Coronary artery (tissue), 2 donors: ENCODE results near the gene ASB10.

Experiments
- DNase-seq: peaks from one replicate; pipeline ENCODE4 v3.0.0-alpha.2; 2017; ENCODE audit warnings: low spot score
- H3K27ac ChIP-seq, 2 donors: fragments of 200-600 bp; sonication (generic); one replicate each; pipeline ENCODE4 v1.5.1; 2016 to 2019
- H3K4me3 ChIP-seq: fragments of 200-600 bp; sonication (generic); 2 replicates; pipeline ENCODE4 v1.5.1; 2016; ENCODE audit warnings: mild to moderate bottlenecking, moderate library complexity
- TF ChIP-seq, protein P1 (sequence below): fragments of 200-600 bp; sonication (generic); IDR thresholded peaks from one replicate; pipeline ENCODE4 v1.5.1; 2019; ENCODE audit warnings: antibody characterized with exemption

ASB10 gene

DNA sequence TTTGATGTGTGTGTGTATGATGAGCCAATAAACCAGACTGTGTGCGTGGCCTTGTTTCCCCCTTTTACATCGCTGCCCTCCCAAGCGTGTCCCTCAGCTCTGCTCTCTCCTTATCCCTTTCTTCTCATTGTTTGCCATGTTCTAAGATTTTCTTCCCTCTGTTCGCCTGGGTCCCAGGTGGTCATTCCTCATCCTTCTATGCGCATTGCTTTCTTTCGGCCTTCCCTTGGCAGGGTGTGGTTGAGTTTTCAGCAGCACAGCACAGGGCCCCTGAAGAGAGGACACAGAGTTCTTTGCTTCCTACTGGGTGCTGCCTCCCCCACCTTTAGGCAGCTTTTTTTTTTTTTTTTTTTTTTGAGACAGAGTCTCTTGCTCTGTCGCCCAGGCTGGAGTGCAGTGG lies 42.7 kb downstream of the ASB10 start:
- H3K4me3 ChIP-seq: no peak overlapping the region
- H3K27ac ChIP-seq: no peak overlapping the region
- TF ChIP-seq, protein P1, sequence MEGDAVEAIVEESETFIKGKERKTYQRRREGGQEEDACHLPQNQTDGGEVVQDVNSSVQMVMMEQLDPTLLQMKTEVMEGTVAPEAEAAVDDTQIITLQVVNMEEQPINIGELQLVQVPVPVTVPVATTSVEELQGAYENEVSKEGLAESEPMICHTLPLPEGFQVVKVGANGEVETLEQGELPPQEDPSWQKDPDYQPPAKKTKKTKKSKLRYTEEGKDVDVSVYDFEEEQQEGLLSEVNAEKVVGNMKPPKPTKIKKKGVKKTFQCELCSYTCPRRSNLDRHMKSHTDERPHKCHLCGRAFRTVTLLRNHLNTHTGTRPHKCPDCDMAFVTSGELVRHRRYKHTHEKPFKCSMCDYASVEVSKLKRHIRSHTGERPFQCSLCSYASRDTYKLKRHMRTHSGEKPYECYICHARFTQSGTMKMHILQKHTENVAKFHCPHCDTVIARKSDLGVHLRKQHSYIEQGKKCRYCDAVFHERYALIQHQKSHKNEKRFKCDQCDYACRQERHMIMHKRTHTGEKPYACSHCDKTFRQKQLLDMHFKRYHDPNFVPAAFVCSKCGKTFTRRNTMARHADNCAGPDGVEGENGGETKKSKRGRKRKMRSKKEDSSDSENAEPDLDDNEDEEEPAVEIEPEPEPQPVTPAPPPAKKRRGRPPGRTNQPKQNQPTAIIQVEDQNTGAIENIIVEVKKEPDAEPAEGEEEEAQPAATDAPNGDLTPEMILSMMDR: no peak
- no peak for DNase-seq

DNA sequence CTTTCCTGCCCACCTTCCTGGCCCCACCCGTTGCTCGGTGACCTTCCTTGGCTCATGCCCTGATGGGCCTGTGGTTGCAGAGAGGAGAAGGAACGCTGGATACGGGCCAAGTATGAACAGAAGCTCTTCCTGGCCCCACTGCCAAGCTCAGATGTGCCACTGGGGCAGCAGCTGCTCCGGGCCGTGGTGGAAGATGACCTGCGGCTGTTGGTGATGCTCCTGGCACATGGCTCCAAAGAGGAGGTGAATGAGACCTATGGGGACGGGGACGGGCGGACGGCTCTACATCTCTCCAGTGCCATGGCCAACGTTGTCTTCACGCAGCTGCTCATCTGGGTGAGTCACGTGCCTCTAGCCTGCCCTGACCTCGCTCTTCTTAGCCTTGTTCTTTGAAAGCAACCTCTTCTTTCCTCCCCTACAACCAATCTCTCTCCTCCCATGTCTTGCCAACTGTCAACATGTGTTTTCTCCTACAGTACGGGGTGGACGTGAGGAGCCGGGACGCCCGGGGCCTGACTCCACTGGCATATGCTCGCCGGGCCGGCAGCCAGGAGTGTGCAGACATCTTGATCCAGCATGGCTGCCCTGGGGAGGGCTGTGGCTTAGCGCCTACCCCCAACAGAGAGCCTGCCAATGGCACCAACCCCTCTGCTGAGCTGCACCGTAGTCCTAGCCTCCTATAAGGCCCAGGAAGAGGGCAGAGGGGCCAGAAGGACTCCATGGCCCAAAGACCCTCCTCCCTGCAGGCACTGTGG lies 43.6 kb downstream of the ASB10 start:
- TF ChIP-seq, protein P1: no peak
- Histone ChIP-seq H3K4me3 (no peak overlapping the region), H3K27ac (no peak overlapping the region)
- DNase-seq: peak; percentile 65

DNA sequence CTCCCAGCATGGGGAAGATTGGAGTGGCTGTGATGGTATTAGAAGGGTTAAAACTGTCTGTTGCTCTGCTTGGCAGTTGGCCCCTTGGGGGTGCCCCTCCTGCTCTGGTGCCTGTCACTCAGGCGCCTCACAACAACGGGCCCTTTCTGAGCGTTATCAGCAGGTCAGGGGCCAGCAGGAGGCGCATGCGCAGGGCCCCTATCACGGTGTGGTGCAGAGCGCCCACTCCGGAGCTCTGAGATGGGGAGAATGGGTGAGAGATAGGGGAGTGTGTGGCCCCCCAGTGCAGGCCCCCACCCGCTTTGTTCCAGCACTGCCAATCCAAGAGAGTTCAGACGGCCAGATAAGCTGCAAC lies 44.4 kb downstream of the ASB10 start:
- Histone ChIP-seq H3K4me3 (no peak overlapping the region), H3K27ac (no peak overlapping the region)
- peak; percentile 57 for DNase-seq
- TF ChIP-seq, protein P1: no peak

DNA sequence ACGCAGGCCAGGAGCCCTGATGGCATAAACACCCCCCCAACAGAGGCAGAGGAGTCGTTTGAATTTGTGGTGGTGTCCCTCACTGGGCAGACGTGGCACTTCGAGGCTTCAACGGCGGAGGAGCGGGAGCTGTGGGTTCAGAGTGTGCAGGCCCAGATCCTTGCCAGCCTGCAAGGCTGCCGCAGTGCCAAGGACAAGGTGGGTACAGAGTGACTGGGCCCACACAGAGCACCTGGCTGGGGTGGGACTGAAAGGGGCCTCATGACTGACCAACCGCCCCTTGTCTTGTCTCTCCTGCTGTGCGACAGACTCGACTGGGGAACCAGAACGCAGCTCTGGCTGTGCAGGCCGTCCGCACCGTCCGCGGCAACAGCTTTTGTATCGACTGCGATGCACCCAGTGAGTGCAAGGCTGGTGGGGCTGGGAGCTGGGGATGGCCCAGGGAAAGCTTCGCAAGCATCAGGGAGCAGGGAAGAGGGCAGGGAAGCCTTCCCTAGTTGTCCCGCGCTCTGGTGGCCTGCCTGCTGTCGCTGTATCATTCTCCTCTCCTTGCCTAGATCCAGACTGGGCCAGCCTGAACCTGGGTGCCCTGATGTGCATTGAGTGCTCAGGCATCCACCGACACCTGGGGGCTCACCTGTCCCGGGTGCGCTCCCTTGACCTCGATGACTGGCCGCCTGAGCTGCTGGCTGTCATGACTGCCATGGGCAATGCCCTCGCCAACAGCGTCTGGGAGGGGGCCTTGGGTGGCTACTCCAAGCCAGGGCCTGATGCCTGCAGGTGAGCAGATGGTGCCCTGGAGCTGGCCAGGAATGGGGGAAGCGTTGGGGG lies 45.0 kb downstream of the ASB10 start:
- peak; percentile 62 for DNase-seq
- TF ChIP-seq, protein P1: no peak
- Histone ChIP-seq H3K4me3 (no peak overlapping the region), H3K27ac (no peak overlapping the region)

DNA sequence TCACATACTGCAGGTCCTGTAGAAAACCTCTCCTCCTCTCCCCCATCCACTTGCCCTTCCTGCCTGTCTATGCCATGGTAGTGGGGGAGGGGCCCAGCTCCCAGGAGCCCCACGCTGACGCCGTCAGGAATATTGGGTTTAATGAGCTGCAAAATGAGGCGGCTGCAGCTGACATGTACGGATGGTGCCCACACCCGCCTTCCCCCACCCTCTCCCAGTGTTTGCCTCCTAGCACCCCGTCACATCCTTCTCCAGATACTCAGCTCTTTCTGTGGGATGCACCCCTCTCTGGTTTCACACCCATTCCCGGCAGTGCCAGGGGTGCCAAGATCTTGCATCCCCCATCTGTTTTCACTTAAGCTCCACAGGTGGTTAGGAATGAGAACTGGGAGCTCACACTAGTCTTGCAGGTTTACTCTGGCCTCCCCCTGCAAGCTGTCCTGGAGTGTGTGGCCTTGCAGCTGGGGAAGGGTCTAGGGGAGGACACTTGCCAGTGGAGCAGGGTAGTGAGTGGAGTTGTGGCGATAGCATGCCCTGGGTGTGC lies 45.7 kb downstream of the ASB10 start:
- TF ChIP-seq, protein P1: no peak
- Histone ChIP-seq H3K27ac (no peak overlapping the region), H3K4me3 (no peak overlapping the region)
- peak; percentile 41 for DNase-seq

DNA sequence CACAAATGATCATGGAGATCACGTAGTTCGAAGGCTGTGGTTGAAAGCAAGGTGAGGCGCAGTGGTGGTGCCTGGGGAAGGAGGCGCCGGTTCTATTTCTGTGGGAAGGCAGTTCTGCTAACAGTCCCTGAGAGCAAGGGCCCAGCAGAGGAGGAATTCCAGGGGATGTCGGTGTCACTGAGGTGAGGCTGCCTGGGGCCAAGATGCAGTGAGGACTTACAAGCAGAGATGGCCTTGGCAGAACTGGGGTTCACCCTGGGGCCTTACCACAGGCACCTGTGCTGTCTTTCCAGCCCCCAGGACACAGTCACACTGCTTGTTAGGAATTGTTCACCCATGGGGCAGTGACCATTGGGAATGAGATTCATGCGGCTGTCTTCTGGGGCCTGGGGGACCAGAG lies 46.2 kb downstream of the ASB10 start:
- peak; percentile 45 for DNase-seq
- Histone ChIP-seq H3K27ac (no peak overlapping the region), H3K4me3 (no peak overlapping the region)
- TF ChIP-seq, protein P1: no peak
